ENCODE measurements around the gene ARHGAP25. TPM values are rescaled to one million over a fixed set of nuclear protein-coding genes. Genes with fewer than 3 reads are reported as not detected.

ARHGAP25 gene
- total and polyA plus RNA-seq, 8 donors: 6.1 to 43.5 (median 9.3) TPM

DNA sequence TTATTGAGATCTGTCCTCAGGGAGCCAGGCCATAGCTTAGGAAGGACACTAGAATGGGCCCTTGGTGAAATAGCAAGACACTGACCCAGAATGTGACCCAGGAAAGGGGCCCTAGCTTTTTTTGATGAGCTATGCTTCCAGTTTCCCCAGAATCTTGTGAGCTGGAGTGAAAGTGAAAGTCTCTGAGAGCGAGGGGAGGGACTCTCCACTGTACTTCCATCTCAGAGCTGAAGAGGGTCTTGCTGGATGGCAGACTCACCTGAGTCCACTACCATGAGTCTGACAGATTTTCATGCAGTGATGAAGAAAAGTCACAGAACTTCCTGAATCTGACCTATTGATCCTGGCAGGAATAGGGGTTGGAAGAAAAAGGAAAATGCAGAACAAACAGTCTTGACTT lies 3.1 kb downstream of the ARHGAP25 start:
- peak overlapping the region in 1 of 2 donors; percentile 48 for H3K4me3 ChIP-seq
- DNase-seq (no peak), ATAC-seq (peak; percentile 36)
- peak overlapping the region; percentile 56 to 85 for H3K27ac ChIP-seq
- H3K4me1 ChIP-seq: peaks cover 7 to 80% of the 10 kb centered on the region in 2 donors
- no peaks in the 10 kb centered on the region for H3K36me3 ChIP-seq
- TF ChIP-seq, protein P1, sequence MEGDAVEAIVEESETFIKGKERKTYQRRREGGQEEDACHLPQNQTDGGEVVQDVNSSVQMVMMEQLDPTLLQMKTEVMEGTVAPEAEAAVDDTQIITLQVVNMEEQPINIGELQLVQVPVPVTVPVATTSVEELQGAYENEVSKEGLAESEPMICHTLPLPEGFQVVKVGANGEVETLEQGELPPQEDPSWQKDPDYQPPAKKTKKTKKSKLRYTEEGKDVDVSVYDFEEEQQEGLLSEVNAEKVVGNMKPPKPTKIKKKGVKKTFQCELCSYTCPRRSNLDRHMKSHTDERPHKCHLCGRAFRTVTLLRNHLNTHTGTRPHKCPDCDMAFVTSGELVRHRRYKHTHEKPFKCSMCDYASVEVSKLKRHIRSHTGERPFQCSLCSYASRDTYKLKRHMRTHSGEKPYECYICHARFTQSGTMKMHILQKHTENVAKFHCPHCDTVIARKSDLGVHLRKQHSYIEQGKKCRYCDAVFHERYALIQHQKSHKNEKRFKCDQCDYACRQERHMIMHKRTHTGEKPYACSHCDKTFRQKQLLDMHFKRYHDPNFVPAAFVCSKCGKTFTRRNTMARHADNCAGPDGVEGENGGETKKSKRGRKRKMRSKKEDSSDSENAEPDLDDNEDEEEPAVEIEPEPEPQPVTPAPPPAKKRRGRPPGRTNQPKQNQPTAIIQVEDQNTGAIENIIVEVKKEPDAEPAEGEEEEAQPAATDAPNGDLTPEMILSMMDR (IDR thresholded peaks at IDR 0.05): no peak
- intact Hi-C loops (cut with DNase I): no loop called here
- H3K9me3 ChIP-seq: no peaks in the 10 kb centered on the region
- no peaks in the 10 kb centered on the region for H3K27me3 ChIP-seq

DNA sequence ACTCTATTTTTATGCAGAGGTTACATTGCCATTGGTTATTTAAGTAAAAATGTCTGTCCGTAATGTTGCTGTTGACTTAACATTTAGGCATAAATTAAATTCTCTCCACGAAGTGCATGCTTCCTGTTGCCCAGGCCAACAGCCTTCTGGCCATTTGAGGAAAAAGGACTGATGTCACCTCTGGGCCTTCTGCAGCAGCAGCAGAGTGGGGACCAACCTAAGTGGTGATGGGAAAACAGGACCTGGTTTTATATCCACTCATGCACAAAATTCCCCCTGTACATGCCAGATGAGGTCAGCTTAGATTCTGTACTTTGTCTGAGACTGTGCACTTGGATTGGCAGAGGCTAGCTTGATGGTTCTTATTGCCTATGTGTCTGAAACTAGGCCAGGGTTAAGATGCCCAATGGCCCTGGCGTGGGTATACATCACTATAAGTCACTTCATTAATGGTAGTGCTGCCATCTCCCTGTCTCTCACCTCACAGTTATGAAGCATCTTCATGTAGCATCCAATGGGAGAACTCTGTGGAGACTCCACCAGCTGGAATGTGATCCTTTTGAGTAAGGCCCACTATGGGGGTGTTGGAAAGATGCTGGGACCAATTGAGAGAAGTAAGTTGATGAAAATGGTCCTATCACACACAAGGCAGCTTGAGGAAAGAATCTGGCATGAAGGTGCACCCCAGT lies 4.4 kb downstream of the ARHGAP25 start:
- TF ChIP-seq, protein P1 (IDR thresholded peaks at IDR 0.05): no peak
- Histone ChIP-seq H3K36me3 (no peaks in the 10 kb centered on the region), H3K4me1 (peaks cover 7 to 85% of the 10 kb centered on the region in 2 donors), H3K27ac (peak overlapping the region in 1 of 2 donors; percentile 85), H3K27me3 (no peaks in the 10 kb centered on the region), H3K4me3 (no peak overlapping the region), H3K9me3 (no peaks in the 10 kb centered on the region)
- DNase-seq: no peak
- intact Hi-C loops (cut with DNase I): no loop called here
- ATAC-seq: no peak

DNA sequence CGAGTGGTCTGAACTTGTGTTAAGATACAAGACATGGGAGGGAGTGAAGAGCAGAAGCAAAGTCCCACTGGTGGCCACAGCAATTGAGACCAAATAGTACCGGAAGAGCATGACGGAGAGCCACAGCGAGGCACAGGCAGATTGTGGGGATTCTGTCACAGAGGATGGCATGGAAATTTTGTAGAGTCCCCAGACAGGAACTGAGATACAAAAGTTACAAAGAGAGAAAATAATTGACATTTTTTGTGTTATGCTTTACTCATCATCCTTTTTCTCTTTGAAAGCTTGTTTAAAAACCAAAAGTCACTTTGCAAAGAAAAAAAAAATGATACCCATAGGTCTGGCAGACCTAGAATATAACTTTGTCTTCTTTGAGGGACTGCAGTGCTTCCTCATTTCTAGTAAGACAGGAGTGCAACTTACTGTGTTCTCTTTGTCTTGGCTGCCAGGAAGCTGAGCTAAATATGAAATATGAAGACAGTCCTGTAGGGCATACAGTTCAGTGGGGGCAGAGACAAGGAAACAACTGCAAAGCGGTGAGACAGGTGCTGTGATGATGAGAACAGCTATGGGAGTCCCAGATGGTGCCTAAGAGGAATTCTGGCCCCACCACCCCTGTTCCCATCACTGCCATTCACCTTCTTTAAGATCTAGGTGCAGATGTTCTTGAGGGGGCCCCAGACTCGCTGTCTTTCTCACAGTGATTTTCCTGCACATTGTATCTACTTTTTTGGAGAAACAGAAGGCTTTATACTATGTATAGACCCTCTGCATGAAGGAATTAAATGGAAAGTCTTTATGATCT lies 5.2 kb downstream of the ARHGAP25 start:
- Histone ChIP-seq H3K36me3 (no peaks in the 10 kb centered on the region), H3K4me1 (peaks cover 7 to 87% of the 10 kb centered on the region in 2 donors), H3K27ac (peak overlapping the region in 1 of 2 donors; percentile 85), H3K9me3 (no peaks in the 10 kb centered on the region), H3K27me3 (no peaks in the 10 kb centered on the region), H3K4me3 (no peak overlapping the region)
- intact Hi-C loops (cut with DNase I): loop anchor here in 1 of 2 donors (10.0 kb wide), 1 partner anchor 175 kb away; no protein-coding TSS in a partner anchor
- TF ChIP-seq, protein P1 (IDR thresholded peaks at IDR 0.05): no peak
- no peak for DNase-seq
- ATAC-seq: no peak

DNA sequence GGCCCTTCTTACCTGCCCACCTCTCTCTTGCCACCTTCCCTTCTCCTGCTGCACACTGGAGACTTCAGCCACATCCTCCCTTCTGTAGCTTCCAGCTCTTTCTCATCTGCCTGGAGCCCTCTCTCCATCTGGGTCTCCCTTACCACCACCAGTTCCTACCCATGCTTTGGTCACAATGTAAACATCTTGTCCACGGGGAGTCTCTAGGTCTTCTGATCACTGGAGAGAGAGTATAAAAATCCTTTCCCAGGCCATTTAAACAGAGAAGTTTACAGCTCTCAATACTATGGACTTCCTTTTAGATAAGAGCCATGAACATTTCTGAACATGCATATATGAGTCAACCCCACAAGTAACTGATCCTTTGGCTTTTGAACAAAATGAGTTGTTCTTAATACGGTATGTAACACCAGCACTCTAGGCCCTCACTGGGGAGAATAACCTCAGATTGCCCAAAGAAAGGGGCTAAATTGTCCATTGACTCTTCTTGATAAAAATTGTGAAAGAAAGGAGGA lies 5.8 kb downstream of the ARHGAP25 start:
- Histone ChIP-seq H3K4me3 (no peak overlapping the region), H3K4me1 (peaks cover 7 to 94% of the 10 kb centered on the region in 2 donors), H3K9me3 (no peaks in the 10 kb centered on the region), H3K27ac (peak overlapping the region; percentile 17 to 85), H3K36me3 (no peaks in the 10 kb centered on the region), H3K27me3 (no peaks in the 10 kb centered on the region)
- intact Hi-C loops (cut with DNase I): loop anchor here in 1 of 2 donors (10.0 kb wide), 1 partner anchor 174 kb away; no protein-coding TSS in a partner anchor
- no peak for DNase-seq
- TF ChIP-seq, protein P1 (IDR thresholded peaks at IDR 0.05): no peak
- ATAC-seq: no peak

DNA sequence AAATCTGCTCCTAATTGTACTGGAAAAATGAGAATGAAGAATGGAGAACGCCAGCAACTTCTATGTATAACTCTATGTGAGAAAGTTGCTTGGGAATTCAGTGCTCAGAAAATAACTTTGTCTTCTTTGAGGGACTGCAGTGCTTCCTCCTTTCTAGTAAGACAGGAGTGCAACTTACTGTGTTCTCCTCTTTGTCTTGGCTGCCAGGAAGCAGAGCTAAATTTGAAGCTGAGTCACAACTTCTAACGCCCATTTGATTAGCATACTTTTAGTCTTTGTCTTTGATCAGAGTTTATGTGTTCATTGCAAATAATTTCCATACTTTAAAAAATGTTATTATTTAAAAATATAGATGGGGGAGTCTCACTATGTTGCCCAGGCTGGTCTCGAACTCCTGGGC lies 6.6 kb downstream of the ARHGAP25 start:
- no peak overlapping the region for H3K4me3 ChIP-seq
- peaks cover 7 to 100% of the 10 kb centered on the region in 2 donors for H3K4me1 ChIP-seq
- intact Hi-C loops (cut with DNase I): loop anchor here in 1 of 2 donors (10.0 kb wide), 1 partner anchor 174 kb away; no protein-coding TSS in a partner anchor
- TF ChIP-seq, protein P1 (IDR thresholded peaks at IDR 0.05): no peak
- no peak for DNase-seq
- H3K36me3 ChIP-seq: no peaks in the 10 kb centered on the region
- H3K27me3 ChIP-seq: no peaks in the 10 kb centered on the region
- peak overlapping the region; percentile 17 to 85 for H3K27ac ChIP-seq
- peak; percentile 49 for ATAC-seq
- H3K9me3 ChIP-seq: no peaks in the 10 kb centered on the region
